Measurements from ENCODE around the gene COLEC11. TPM values are rescaled to one million over a fixed set of nuclear protein-coding genes. Genes with fewer than 3 reads are reported as not detected.

The COLEC11 gene
- polyA plus RNA-seq, 2 of the 4 experiments (the other 2 are of a cell fraction) = 0.30 to 0.97 TPM

DNA sequence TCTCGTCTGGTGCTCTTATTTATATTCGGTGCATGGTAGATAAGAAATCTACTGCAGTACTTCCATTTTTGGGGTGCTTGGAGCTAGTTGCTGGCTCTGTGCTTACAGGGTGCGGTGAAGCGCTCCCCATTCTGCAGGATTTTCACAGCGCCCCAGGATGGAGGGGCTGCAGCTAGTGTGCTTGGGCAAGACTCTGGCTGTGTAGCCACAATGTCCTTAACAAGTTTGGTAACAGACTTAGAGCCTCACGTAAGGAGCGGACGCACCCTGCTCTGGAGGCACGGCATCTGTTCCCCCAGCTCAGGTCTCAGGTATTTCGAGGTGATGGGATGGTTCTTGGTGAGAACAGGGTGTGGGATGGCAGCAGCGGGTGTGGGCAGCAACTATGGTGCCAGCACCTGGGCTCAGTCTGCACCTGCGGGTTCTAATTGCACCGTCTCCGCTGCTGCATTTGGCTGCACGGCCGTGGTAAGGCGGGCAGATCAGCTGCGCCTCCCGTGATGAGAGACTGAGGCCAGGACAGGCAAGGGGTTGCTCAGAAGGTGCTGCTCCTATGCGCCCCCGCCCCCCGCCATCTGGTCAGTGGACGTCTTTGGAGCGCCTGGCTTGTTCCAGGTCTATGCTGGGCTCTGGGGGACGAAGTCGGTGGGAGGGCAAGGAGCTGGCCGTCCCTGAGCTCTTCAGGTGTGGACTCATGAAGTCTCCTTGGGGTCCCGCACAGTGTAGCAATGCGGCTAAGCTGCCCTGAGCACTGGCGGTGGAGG is 43.0 kb downstream of the COLEC11 start:
- ChIA-PET CTCF (interaction anchor here (0.8 to 5.2 kb wide), 5 partner anchors 9 to 214 kb away, joined by 3 to 28 read pairs (median 3); no protein-coding TSS in a partner anchor), POLR2A (no interaction called here)
- DNase-seq (ENCODE audit: low read depth in 1 of 2, low spot score in 1 of 2) (no peak), ATAC-seq (no peak), FAIRE-seq (no peak)
- H3K4me1 ChIP-seq = no peaks in the 10 kb centered on the region
- H3K9me3 ChIP-seq = no peaks in the 10 kb centered on the region
- TF ChIP-seq JUNB (IDR thresholded peaks at IDR 0.05) (no peak), EP300 (IDR thresholded peaks at IDR 0.05) (no peak)
- TF ChIP-seq, protein P1, sequence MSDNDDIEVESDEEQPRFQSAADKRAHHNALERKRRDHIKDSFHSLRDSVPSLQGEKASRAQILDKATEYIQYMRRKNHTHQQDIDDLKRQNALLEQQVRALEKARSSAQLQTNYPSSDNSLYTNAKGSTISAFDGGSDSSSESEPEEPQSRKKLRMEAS (IDR thresholded peaks at IDR 0.05) = no peak
- 59% methylated on average over 29 of the region's 30 CpGs for WGBS (ENCODE audit: missing lambda C conversion rate)
- H3K4me2 ChIP-seq = no peak overlapping the region
- no peak overlapping the region for H3K27ac ChIP-seq
- H3K4me3 ChIP-seq = no peak overlapping the region

DNA sequence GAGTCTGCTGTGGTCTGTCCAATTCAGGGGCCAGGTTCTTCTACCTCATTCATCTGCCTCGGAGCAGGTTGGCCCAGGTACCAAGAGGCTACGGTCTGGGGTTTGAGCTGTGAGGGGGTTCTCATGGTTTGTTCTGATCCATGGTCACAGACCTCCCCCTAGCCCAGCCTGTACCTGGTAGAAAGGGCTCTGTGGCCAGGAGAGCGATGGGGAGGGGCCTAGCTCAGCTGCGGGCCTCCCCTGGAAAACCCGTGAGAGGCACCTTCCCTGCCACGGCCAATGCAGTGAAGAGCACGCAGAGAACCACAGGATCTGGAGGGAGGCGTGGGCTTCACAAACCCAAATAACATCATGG is 43.5 kb downstream of the COLEC11 start:
- no peak for TF ChIP-seq ZSCAN20 (CRISPR knock-in tag; IDR thresholded peaks at IDR 0.05)
- TF ChIP-seq, protein P2, sequence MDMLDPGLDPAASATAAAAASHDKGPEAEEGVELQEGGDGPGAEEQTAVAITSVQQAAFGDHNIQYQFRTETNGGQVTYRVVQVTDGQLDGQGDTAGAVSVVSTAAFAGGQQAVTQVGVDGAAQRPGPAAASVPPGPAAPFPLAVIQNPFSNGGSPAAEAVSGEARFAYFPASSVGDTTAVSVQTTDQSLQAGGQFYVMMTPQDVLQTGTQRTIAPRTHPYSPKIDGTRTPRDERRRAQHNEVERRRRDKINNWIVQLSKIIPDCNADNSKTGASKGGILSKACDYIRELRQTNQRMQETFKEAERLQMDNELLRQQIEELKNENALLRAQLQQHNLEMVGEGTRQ (IDR thresholded peaks at IDR 0.05) = no peak
- no peak for TF ChIP-seq HDAC2 (IDR thresholded peaks at IDR 0.05)
- no peak for TF ChIP-seq GATA3 (IDR thresholded peaks at IDR 0.05; ENCODE audit: borderline replicate concordance)
- TF ChIP-seq, protein P3, sequence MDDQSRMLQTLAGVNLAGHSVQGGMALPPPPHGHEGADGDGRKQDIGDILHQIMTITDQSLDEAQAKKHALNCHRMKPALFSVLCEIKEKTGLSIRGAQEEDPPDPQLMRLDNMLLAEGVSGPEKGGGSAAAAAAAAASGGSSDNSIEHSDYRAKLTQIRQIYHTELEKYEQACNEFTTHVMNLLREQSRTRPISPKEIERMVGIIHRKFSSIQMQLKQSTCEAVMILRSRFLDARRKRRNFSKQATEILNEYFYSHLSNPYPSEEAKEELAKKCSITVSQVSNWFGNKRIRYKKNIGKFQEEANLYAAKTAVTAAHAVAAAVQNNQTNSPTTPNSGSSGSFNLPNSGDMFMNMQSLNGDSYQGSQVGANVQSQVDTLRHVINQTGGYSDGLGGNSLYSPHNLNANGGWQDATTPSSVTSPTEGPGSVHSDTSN (IDR thresholded peaks at IDR 0.05) = no peak
- TF ChIP-seq TFCP2L1 (CRISPR knock-in tag; IDR thresholded peaks at IDR 0.05) = no peak
- no peak for TF ChIP-seq CBX8 (IDR thresholded peaks at IDR 0.05)
- TF ChIP-seq FOSL2 (IDR thresholded peaks at IDR 0.05) = no peak
- TF ChIP-seq FOSL2 (CRISPR knock-in tag; IDR thresholded peaks at IDR 0.05) = no peak
- DNase-seq (ENCODE audit: low read depth in 1 of 2, low spot score in 1 of 2) = no peak
- FAIRE-seq = no peak
- Histone ChIP-seq H3K4me3 (no peak overlapping the region), H3K4me1 (no peaks in the 10 kb centered on the region), H3K27ac (no peak overlapping the region), H3K4me2 (no peak overlapping the region), H3K9me3 (no peaks in the 10 kb centered on the region)
- ChIA-PET CTCF (interaction anchor here (1.3 to 5.2 kb wide), 2 partner anchors 12 to 36 kb away, joined by 3 to 28 read pairs; no protein-coding TSS in a partner anchor), POLR2A (no interaction called here)
- WGBS (ENCODE audit: missing lambda C conversion rate) = 64% methylated on average over 8 of the region's 8 CpGs
- ATAC-seq = no peak

DNA sequence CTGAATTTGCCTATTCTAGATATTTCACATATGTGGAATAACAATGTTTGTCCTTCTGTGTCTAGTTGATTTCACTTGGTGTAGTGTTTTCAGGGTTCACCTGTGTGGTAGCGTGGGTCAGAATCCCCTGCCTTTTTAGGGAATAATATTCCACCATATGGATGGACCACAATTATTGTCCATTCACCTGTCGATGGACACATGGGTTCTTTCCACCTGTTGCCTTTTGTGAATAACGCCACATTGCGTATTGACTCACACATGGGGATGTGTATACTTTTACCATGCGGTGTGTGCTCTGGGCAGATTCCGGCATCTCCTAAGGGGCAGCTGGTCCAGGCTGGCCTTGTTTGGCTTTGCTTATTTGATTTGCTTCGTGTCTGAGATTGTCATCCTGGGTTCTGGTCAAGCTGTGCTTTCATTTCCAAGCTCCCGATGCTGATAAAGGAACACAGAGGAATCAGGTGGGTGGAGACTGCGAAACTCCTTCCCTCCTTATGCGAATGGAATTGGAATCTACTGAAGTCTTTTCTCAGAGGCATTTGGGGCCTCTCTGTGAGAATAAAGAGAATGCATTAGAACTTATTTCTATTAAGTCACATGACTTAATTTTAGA is 44.2 kb downstream of the COLEC11 start:
- Histone ChIP-seq H3K4me1 (no peaks in the 10 kb centered on the region), H3K4me2 (no peak overlapping the region), H3K4me3 (no peak overlapping the region), H3K9me3 (no peaks in the 10 kb centered on the region), H3K27ac (no peak overlapping the region)
- DNase-seq (ENCODE audit: low read depth in 1 of 2, low spot score in 1 of 2) (no peak), ATAC-seq (no peak), FAIRE-seq (no peak)
- 77% methylated on average over 10 of the region's 10 CpGs for WGBS (ENCODE audit: missing lambda C conversion rate)
- CTCF ChIA-PET = interaction anchor here (1.3 to 5.2 kb wide), 2 partner anchors 12 to 37 kb away, joined by 3 to 28 read pairs; no protein-coding TSS in a partner anchor
- no peak for TF ChIP-seq HOXB13 (CRISPR knock-in tag; IDR thresholded peaks at IDR 0.05; ENCODE audit: low read depth)
- no peak for TF ChIP-seq RFX5 (IDR thresholded peaks at IDR 0.05)
- no peak for TF ChIP-seq ZNF302 (CRISPR knock-in tag; IDR thresholded peaks at IDR 0.05)
- TF ChIP-seq POLR2AphosphoS2 (conservative IDR thresholded peaks at IDR 0.05; ENCODE audit: low read length) = no peak
- TF ChIP-seq, protein P4, sequence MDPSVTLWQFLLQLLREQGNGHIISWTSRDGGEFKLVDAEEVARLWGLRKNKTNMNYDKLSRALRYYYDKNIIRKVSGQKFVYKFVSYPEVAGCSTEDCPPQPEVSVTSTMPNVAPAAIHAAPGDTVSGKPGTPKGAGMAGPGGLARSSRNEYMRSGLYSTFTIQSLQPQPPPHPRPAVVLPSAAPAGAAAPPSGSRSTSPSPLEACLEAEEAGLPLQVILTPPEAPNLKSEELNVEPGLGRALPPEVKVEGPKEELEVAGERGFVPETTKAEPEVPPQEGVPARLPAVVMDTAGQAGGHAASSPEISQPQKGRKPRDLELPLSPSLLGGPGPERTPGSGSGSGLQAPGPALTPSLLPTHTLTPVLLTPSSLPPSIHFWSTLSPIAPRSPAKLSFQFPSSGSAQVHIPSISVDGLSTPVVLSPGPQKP (IDR thresholded peaks at IDR 0.05; ENCODE audit: low read depth, low read length) = no peak
- TF ChIP-seq HOXB5 (CRISPR knock-in tag; IDR thresholded peaks at IDR 0.05) = no peak
- TF ChIP-seq, protein P5, sequence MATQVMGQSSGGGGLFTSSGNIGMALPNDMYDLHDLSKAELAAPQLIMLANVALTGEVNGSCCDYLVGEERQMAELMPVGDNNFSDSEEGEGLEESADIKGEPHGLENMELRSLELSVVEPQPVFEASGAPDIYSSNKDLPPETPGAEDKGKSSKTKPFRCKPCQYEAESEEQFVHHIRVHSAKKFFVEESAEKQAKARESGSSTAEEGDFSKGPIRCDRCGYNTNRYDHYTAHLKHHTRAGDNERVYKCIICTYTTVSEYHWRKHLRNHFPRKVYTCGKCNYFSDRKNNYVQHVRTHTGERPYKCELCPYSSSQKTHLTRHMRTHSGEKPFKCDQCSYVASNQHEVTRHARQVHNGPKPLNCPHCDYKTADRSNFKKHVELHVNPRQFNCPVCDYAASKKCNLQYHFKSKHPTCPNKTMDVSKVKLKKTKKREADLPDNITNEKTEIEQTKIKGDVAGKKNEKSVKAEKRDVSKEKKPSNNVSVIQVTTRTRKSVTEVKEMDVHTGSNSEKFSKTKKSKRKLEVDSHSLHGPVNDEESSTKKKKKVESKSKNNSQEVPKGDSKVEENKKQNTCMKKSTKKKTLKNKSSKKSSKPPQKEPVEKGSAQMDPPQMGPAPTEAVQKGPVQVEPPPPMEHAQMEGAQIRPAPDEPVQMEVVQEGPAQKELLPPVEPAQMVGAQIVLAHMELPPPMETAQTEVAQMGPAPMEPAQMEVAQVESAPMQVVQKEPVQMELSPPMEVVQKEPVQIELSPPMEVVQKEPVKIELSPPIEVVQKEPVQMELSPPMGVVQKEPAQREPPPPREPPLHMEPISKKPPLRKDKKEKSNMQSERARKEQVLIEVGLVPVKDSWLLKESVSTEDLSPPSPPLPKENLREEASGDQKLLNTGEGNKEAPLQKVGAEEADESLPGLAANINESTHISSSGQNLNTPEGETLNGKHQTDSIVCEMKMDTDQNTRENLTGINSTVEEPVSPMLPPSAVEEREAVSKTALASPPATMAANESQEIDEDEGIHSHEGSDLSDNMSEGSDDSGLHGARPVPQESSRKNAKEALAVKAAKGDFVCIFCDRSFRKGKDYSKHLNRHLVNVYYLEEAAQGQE (IDR thresholded peaks at IDR 0.05) = no peak
- TF ChIP-seq MAFK (IDR thresholded peaks at IDR 0.05; ENCODE audit: partially characterized antibody) = no peak
- no peak for TF ChIP-seq HDAC2 (IDR thresholded peaks at IDR 0.05)
- no peak for TF ChIP-seq KDM5A (IDR thresholded peaks at IDR 0.05)
- no peak for TF ChIP-seq FOSB (CRISPR knock-in tag; IDR thresholded peaks at IDR 0.05)
- TF ChIP-seq RARB (CRISPR knock-in tag; IDR thresholded peaks at IDR 0.05) = no peak
- TF ChIP-seq PHF8 (IDR thresholded peaks at IDR 0.05; ENCODE audit: borderline replicate concordance, low read depth) = no peak
- POLR2A ChIA-PET = no interaction called here
